Measurements from ENCODE around the gene DBN1. TPM values are rescaled to one million over a fixed set of nuclear protein-coding genes. Genes with fewer than 3 reads are reported as not detected.
"Not testable (repeated sequence)": the region's sequence is repeated elsewhere in the genome, so short reads cannot be mapped to it uniquely, and the experiment has no call there.

DBN1 gene
- total RNA-seq, 4 donors from 2014 or later: 10.1 to 201 (median 17.4) TPM

- WGBS, 2 donors (ENCODE audit: low coverage in 1 of 2): 82 to 83% methylated on average over 1 to 3 of the region's 3 CpGs
- in situ Hi-C loops (cut with MboI; ENCODE audit: low pct_ligation_motif_present in 1 of 4, low pct_unique_long_range_greater_than_20kb in 1 of 4, low sequenced_read_pairs in 3 of 4) (no loop called here), intact Hi-C loops (cut with DNase I; ENCODE audit: low total_unique reads) (loop anchor here (5.0 to 10.0 kb wide), 2 partner anchors 796 to 893 kb away; no protein-coding TSS in a partner anchor)
- TF ChIP-seq, protein P1, sequence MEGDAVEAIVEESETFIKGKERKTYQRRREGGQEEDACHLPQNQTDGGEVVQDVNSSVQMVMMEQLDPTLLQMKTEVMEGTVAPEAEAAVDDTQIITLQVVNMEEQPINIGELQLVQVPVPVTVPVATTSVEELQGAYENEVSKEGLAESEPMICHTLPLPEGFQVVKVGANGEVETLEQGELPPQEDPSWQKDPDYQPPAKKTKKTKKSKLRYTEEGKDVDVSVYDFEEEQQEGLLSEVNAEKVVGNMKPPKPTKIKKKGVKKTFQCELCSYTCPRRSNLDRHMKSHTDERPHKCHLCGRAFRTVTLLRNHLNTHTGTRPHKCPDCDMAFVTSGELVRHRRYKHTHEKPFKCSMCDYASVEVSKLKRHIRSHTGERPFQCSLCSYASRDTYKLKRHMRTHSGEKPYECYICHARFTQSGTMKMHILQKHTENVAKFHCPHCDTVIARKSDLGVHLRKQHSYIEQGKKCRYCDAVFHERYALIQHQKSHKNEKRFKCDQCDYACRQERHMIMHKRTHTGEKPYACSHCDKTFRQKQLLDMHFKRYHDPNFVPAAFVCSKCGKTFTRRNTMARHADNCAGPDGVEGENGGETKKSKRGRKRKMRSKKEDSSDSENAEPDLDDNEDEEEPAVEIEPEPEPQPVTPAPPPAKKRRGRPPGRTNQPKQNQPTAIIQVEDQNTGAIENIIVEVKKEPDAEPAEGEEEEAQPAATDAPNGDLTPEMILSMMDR (IDR thresholded peaks at IDR 0.05): no peak
- TF ChIP-seq EP300 (IDR thresholded peaks at IDR 0.05; ENCODE audit: low read depth) (no peak), POLR2AphosphoS5 (IDR thresholded peaks at IDR 0.05) (peak in 1 of 3 donors; percentile 37), POLR2A (IDR thresholded peaks at IDR 0.05) (no peak)
- H3K36me3 ChIP-seq: no peaks in the 10 kb centered on the region
- no peak overlapping the region for H3K27ac ChIP-seq
- H3K4me3 ChIP-seq: no peak overlapping the region
- DNase-seq: no peak
- H3K4me1 ChIP-seq: peaks cover 0 to 11% (median 0%) of the 10 kb centered on the region in 4 donors
- no peaks in the 10 kb centered on the region for H3K9me3 ChIP-seq
- H3K27me3 ChIP-seq: no peaks in the 10 kb centered on the region
Measured at GRCh38 chr5:177419046-177419445, 54.4 kb downstream of the DBN1 start.

DNA sequence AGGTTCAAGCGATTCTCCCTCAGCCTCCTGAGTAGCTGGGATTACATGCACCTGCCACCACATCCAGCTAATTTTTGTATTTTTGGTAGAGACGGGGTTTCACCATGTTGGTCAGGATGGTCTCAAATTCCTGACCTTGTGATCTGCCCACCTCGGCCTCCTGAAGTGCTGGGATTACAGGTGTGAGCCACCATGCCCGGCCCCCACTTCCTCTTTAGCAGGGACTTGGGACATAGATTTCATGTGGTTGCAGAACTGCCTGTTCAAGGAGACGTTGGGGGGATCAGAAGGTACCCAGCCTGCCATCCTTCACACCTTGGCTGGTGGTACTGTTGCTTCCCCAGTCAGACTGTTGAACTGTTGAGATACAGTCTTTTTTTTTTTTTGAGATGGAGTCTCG is 56.4 kb downstream of the DBN1 start:
- H3K4me1 ChIP-seq: peaks cover 0 to 11% (median 0%) of the 10 kb centered on the region in 4 donors
- H3K36me3 ChIP-seq; in situ Hi-C loops (cut with MboI; ENCODE audit: low pct_ligation_motif_present in 1 of 4, low pct_unique_long_range_greater_than_20kb in 1 of 4, low sequenced_read_pairs in 3 of 4); H3K9me3 ChIP-seq; H3K27me3 ChIP-seq; DNase-seq; H3K4me3 ChIP-seq: not testable (repeated sequence)
- WGBS, 2 donors (ENCODE audit: low coverage in 1 of 2): 88 to 92% methylated on average over 2 to 6 of the region's 6 CpGs
- intact Hi-C loops (cut with DNase I; ENCODE audit: low total_unique reads): loop anchor here (5.0 to 10.0 kb wide), 2 partner anchors 798 to 895 kb away; no protein-coding TSS in a partner anchor
- H3K27ac ChIP-seq: peak overlapping the region in 2 of 4 donors; percentile 38 to 54

GRCh38 chr5:177414481-177414880 is 59.0 kb downstream of the DBN1 start:
- no peaks in the 10 kb centered on the region for H3K36me3 ChIP-seq
- H3K4me3 ChIP-seq: no peak overlapping the region
- 72 to 83% methylated on average over 2 to 3 of the region's 3 CpGs for WGBS, 2 donors (ENCODE audit: low coverage in 1 of 2)
- H3K4me1 ChIP-seq: peaks cover 0 to 11% (median 0%) of the 10 kb centered on the region in 4 donors
- no peaks in the 10 kb centered on the region for H3K27me3 ChIP-seq
- TF ChIP-seq POLR2A (IDR thresholded peaks at IDR 0.05) (no peak), EP300 (IDR thresholded peaks at IDR 0.05; ENCODE audit: low read depth) (no peak), POLR2AphosphoS5 (IDR thresholded peaks at IDR 0.05) (no peak)
- TF ChIP-seq, protein P1 (IDR thresholded peaks at IDR 0.05): no peak
- in situ Hi-C loops (cut with MboI; ENCODE audit: low pct_ligation_motif_present in 1 of 4, low pct_unique_long_range_greater_than_20kb in 1 of 4, low sequenced_read_pairs in 3 of 4) (no loop called here), intact Hi-C loops (cut with DNase I; ENCODE audit: low total_unique reads) (loop anchor here (10.0 kb wide), 1 partner anchor 800 kb away; no protein-coding TSS in a partner anchor)
- no peak overlapping the region for H3K27ac ChIP-seq
- DNase-seq: no peak
- H3K9me3 ChIP-seq: no peaks in the 10 kb centered on the region

DNA sequence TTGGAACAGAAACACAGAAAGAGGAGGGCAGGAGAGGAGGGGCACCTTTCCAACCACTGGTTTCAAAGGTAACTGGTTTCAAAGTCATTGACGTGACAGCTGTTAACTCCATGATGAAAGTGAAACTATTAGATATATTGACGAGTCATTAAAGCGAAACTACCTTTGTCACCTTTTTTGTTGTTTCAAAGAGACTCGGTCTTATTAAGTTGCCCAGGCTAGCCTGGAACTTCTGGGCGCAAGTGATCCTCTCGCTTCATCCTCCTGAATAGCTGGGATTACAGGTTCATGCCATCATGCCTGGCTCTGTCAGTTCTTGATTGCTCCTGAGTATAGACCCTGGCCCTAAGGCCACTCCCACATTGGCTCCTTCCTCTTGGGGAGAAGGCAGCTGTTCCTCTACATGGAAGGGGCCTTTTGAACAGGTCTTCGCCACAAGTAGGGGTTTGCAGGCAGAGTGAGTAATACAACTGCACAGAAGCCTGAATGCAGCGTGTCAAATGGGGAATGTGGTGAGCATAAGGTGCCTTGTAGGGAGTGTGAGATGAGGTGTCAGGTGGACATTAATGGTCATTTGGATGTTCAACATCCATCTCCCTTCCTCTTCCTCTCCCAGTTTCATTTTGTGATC is 60.7 kb downstream of the DBN1 start:
- no peak for DNase-seq
- Histone ChIP-seq H3K36me3 (no peaks in the 10 kb centered on the region), H3K4me3 (no peak overlapping the region), H3K9me3 (no peaks in the 10 kb centered on the region), H3K27ac (peak overlapping the region; percentile 26 to 61 (median 37)), H3K4me1 (peaks cover 0 to 11% (median 0%) of the 10 kb centered on the region in 4 donors), H3K27me3 (no peaks in the 10 kb centered on the region)
- TF ChIP-seq, protein P1 (IDR thresholded peaks at IDR 0.05): no peak
- TF ChIP-seq EP300 (IDR thresholded peaks at IDR 0.05; ENCODE audit: low read depth) (no peak), POLR2AphosphoS5 (IDR thresholded peaks at IDR 0.05) (no peak), POLR2A (IDR thresholded peaks at IDR 0.05) (no peak)
- in situ Hi-C loops (cut with MboI; ENCODE audit: low pct_ligation_motif_present in 1 of 4, low pct_unique_long_range_greater_than_20kb in 1 of 4, low sequenced_read_pairs in 3 of 4) (no loop called here), intact Hi-C loops (cut with DNase I; ENCODE audit: low total_unique reads) (loop anchor here (10.0 kb wide), 1 partner anchor 802 kb away; no protein-coding TSS in a partner anchor)
- 71 to 77% methylated on average over 8 of the region's 8 CpGs for WGBS, 2 donors (ENCODE audit: low coverage in 1 of 2)

Data from transverse colon (tissue), 4 donors.